Ishikawa (cell line): ENCODE data around the gene CSNK2A2.

ENCODE experiments used
- CREB1 ChIP-seq: IDR thresholded peaks from 2 replicates; pipeline ENCODE4 v1.6.1; 2012; ENCODE audit warnings: low read depth
- EGR1 ChIP-seq: IDR thresholded peaks from 2 replicates; pipeline ENCODE4 v1.6.1; 2012
- EP300 ChIP-seq: IDR thresholded peaks from 2 replicates; pipeline ENCODE4 v1.6.1; 2012; ENCODE audit warnings: borderline replicate concordance
- FOXM1 ChIP-seq: IDR thresholded peaks from 2 replicates; pipeline ENCODE4 v1.6.1; 2012; ENCODE audit warnings: low read depth, borderline replicate concordance
- MAX ChIP-seq: IDR thresholded peaks from 2 replicates; pipeline ENCODE4 v1.6.1; 2012
- NFIC ChIP-seq: IDR thresholded peaks from 2 replicates; pipeline ENCODE4 v1.6.1; 2012
- REST ChIP-seq: IDR thresholded peaks from 2 replicates; pipeline ENCODE4 v1.6.1; 2012; ENCODE audit warnings: low read depth, mild to moderate bottlenecking
- TAF1 ChIP-seq: IDR thresholded peaks from 2 replicates; pipeline ENCODE4 v1.6.1; 2012; ENCODE audit warnings: low read depth, mild to moderate bottlenecking
- TEAD4 ChIP-seq: IDR thresholded peaks from 2 replicates; pipeline ENCODE4 v1.6.1; 2012
- USF1 ChIP-seq: IDR thresholded peaks from 2 replicates; pipeline ENCODE4 v1.6.1; 2012
- YY1 ChIP-seq: IDR thresholded peaks from 2 replicates; pipeline ENCODE4 v1.6.1; 2012; ENCODE audit warnings: low read depth

- TF ChIP-seq CREB1 (no peak), TEAD4 (no peak), REST (no peak), FOXM1 (no peak), EGR1 (no peak), NFIC (no peak), EP300 (no peak), YY1 (no peak), MAX (no peak), USF1 (no peak), TAF1 (no peak)
Observed at GRCh38 chr16:58158725-58159124, 39.2 kb downstream of the CSNK2A2 start.
